Mammary epithelial cell (primary cell): ENCODE results near the gene HSF2.

ENCODE experiments used
- CTCF ChIP-seq, 2 donors: IDR thresholded peaks in 1 of 2; conservative IDR thresholded peaks in 1 of 2; 2 replicates each; pipeline ENCODE4 v1.5.1; 2011 to 2012; ENCODE audit warnings: inconsistent platforms in 2 of 2, low read length in 2 of 2, mild to moderate bottlenecking in 2 of 2, control low read depth in 1 of 2, low read depth in 1 of 2; ENCODE audit not compliant: insufficient read depth in 1 of 2; ENCODE audit errors: extremely low read depth in 1 of 2
- EZH2 ChIP-seq: IDR thresholded peaks from 2 replicates; pipeline ENCODE4 v1.6.1; 2012; ENCODE audit warnings: low read length, inconsistent platforms, borderline replicate concordance

- no peak for TF ChIP-seq CTCF (conservative IDR thresholded peaks at IDR 0.05 in 1 of 2, IDR thresholded peaks at IDR 0.05 in 1 of 2; ENCODE audit: extremely low read depth in 1 of 2, insufficient read depth in 1 of 2, low read depth in 1 of 2, low read length in 2 of 2)
- no peak for TF ChIP-seq EZH2
Observed at GRCh38 chr6:122461885-122462284, 62.4 kb downstream of the HSF2 start.
